ENCODE results near the gene SEM1.
"Not testable (repeated sequence)": the region's sequence is repeated elsewhere in the genome, so short reads cannot be mapped to it uniquely, and the experiment has no call there.

The SEM1 gene

DNA sequence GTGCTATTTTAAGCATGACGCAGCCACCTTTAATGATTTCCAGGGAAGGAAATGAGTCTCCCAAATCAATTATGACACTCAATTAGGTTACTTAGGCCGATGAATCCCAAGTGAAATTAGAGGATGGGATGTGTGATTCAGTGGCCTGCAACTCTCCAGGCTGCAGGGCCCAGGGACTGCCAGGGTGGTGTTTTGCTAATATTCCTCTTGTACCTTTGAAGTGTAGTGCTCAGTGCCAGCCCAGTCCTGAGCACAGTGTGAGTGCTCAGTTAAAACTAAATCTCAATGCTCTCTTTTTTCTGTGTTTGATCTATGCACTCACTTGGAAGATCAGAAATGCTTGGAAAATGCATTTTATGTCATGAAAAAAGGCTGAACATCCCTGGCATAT, 51.6 kb downstream of the SEM1 start:
- DNase-seq, result no peak

DNA sequence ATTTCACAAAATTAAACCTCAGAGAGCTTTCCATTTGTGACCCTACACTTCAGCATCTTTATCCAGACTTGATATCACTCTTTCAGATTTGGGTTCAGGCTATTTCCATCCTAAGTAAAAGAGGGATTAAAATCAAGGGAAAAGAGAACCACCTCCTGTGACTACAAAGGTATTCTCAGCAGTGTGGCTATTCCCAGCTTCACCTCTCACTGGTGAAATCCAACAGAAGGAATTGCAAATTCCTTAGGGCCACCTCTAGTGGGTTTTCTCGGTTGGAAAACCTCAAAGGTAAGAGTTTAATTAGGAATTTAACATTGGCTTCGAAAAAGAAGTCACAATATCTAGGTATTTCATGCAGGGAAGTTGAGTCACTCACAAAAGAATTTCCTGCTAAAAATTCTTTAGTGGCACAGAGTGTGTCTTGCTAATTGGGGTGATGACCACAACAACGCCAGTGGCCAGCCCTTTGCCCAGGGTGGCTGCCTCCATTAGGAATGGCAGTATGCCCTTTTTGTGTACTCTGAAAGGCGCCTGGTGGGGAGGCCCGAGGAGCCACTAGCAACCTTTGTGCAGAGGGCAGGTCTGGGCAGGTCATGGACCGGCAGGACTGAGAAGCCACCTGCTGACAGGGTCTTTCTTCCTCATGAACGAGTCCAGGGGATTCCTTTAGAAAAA, 52.2 kb downstream of the SEM1 start:
- DNase-seq, result peak; percentile 62

DNA sequence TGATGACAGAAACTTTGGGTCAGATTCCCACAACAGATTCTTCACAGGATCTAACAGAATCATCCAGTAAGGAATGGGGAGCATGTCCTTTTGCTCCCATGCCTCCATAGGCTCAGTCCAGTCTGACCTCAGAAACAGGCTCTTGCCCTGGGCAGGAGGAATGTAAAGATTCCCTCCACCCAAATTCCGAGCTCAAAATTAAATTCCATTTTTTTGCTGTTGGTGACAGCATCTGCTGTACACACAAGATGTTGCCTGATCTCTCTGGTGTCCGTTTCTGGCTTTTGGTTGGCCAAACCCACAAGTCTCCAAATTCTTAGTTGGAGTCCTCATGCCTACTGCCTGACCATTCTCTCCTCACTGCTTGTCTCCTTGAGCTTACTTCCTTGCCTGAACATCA, 53.7 kb downstream of the SEM1 start:
- no peak for DNase-seq

DNA sequence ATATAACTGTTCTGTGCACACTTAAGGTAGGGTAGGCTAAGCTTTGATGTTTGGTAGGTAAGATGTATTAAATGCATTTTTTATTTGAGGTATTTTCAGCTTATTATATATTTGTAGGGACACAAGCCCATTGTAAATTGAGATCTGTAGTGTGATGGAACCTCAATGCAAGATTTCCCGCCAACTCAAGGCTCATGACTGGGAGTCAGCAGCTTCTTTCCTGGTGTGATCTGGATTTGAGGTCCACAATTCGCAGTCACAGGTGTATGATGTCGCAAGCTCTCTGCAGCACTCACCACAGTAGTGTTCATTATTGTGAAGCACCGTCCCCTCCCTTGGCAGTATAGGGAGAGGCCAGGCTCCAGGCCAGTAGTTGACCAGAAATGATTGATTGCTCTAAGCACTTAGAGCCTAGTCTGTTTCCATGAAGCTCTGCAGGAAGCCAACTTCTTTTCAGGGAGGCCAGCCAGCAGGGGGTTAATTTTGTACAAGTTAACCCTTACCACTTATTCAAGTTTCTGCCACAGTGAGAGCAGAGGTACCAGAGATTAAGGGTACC, 54.9 kb downstream of the SEM1 start:
- no peak for DNase-seq

DNA sequence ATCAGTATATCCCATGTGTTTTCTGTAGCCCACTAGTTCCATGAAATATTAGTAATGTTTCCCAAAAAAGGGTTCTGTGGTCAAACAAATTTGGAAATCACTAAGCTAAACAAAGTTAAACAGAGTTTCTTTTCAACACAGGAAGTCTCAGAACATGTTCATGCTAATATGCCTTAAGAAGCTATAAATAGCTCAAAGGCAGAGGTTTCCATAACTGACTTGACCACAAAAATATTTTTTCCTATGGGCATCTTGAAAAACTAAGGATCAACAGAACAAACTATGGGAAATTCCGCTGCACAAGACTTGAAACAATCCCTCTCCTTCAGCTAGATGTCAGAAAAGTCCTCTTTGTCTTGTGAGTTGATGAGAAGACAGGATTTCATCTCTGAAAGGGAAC, 59.7 kb downstream of the SEM1 start:
- no peak for DNase-seq

DNA sequence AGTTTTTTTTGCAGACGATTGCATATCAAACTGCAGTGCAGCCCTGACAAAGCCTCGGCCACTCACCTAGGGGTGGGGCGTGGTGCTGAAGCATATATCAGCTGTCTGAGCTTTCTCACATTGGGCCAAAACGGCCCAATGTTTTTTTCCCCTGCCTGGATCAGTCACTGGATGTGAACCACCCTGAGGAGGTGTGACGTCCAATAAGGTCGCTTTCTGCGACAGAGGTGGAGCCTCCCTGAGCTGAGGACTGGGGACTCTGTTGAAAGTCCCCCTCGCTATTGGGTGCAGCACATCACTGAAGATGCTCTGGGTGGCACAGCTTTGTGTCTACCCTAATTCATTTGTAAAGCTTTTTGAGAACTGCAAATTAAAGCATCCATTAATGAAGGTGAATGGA, 60.9 kb downstream of the SEM1 start:
- DNase-seq, result no peak

DNA sequence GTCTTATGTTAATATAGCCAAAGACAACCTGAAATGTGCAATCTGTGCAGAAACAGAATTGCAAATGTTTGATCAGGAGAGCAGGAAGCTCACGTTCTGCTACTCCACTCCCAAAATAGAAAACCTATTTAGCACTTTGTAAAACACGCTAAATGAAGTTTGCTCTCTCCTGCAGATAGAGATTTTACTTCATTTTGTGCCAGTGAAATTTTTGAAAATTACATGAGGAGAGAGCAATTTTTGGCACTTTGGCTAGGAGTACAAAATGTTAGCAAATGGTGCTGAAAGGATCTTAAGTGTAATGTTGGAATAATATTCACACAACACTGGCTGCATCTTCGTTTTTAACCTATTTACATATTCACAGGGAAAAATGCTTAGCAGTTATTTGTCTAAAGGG, 61.9 kb downstream of the SEM1 start:
- no peak for DNase-seq

DNA sequence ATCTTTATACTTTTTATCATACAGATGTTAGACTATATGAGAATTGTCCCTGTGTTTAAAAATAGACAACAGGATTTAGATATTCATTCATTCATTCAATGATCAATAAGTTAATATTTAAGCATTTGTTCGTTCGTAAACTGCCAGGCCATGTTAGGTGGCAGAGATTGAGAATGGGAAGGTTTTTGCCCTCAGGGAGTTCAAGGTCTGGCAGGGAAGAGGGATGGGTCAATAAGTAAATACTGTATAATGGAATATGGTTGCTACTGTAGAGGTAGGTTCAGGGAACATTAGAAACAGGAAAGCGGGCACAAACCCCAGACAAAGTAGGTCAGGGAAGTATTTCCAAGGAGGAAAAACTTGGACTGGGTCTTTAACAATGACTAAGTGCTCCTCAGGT, 64.6 kb downstream of the SEM1 start:
- DNase-seq, result no peak

DNA sequence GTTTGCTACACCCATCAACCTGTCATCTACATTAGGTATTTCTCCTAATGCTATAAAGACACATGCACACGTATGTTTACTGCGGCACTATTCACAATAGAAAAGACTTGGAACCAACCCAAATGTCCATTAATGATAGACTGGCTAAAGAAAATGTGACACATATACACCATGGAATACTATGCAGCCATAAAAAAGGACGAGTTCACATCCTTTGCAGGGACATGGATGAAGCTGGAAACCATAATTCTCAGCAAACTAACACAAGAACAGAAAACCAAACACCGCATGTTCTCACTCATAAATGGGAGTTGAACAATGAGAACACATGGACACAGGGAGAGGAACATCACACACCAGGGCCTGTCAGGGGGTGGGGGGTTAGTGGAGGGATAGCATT, 66.2 kb downstream of the SEM1 start:
- not testable (repeated sequence) for DNase-seq

DNA sequence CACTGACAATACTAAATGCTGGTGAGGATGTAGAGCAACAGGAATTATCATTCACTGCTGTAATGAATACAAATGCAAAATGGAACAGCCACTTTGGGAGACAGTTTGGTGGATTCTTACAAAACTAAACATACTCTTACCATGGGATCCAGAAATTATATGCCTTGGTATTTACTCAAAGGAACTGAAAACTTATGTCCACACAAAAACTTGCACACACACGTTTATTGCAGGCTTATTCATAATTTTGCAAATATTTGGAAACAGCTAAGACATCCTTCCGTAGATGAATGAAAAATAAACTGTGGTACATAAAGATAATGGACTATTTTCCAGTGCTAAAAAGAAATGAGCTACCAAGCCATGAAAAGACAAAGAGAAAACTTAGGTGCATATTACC, 69.6 kb downstream of the SEM1 start:
- DNase-seq, result no peak
